K562 (cell line): ENCODE data around the gene SCAMP5. TPM values are rescaled to one million over a fixed set of nuclear protein-coding genes. Genes with fewer than 3 reads are reported as not detected.

Source experiments
- BDP1 ChIP-seq: IDR thresholded peaks from 3 replicates; pipeline ENCODE4 v1.6.1; 2011; ENCODE audit not compliant: insufficient read length, insufficient read depth
- CC2D1A ChIP-seq: fragments of 450-650 bp; IDR thresholded peaks from 2 replicates; pipeline ENCODE4 v1.6.1; 2017; ENCODE audit warnings: mild to moderate bottlenecking
- EHMT2 ChIP-seq: fragments of 450-650 bp; IDR thresholded peaks from 2 replicates; pipeline ENCODE4 v1.6.1; 2018; ENCODE audit warnings: antibody characterized with exemption
- FOXK1 ChIP-seq: sonication (generic); formaldehyde crosslinking; IDR thresholded peaks from 2 replicates; pipeline ENCODE4 v1.8.0; 2022; ENCODE audit warnings: missing genetic modification reagents, mild to moderate bottlenecking, borderline replicate concordance
- HNRNPH1 ChIP-seq: fragments of 200-400 bp; formaldehyde crosslinking; optimal IDR thresholded peaks from 2 replicates; pipeline ENCODE3; 2017; ENCODE audit warnings: low read depth, mild to moderate bottlenecking, low read length, moderate library complexity
- NFIC ChIP-seq: fragments of 450-650 bp; IDR thresholded peaks from 2 replicates; pipeline ENCODE4 v1.6.1; 2017; ENCODE audit warnings: mild to moderate bottlenecking, inconsistent platforms
- NFXL1 ChIP-seq: fragments of 450-650 bp; formaldehyde crosslinking; IDR thresholded peaks from 2 replicates; pipeline ENCODE4 v1.4.0; 2021; ENCODE audit warnings: mild to moderate bottlenecking
- PML ChIP-seq: IDR thresholded peaks from 2 replicates; pipeline ENCODE4 v1.6.1; 2012; ENCODE audit warnings: low read length, inconsistent platforms
- PTTG1 ChIP-seq: fragments of 450-650 bp; IDR thresholded peaks from 2 replicates; pipeline ENCODE4 v1.6.1; 2016; ENCODE audit warnings: low read depth, mild to moderate bottlenecking, missing genetic modification characterization, missing compliant biosample characterization
- RAD51 ChIP-seq: fragments of 450-650 bp; IDR thresholded peaks from 2 replicates; pipeline ENCODE4 v1.7.1; 2016; ENCODE audit warnings: low read depth, mild to moderate bottlenecking, borderline replicate concordance
- RBBP5 ChIP-seq: fragments of 200-600 bp; sonication (generic); IDR thresholded peaks from 2 replicates; pipeline ENCODE4 v1.6.1; 2012; ENCODE audit warnings: borderline replicate concordance, mild to moderate bottlenecking, low read length, control low read depth, inconsistent platforms; ENCODE audit not compliant: insufficient read depth, poor library complexity, severe bottlenecking
- RUNX1 ChIP-seq: sonication (generic); IDR thresholded peaks from 2 replicates; pipeline ENCODE4 v1.6.1; 2016; ENCODE audit warnings: antibody characterized with exemption, low read depth
- SIX5 ChIP-seq, 2 experiments: IDR thresholded peaks; 2 replicates each; pipeline ENCODE4 v1.6.1; 2011; ENCODE audit warnings: low read length in 2 of 2, borderline replicate concordance in 1 of 2, low read depth in 1 of 2, mild to moderate bottlenecking in 1 of 2, moderate library complexity in 1 of 2; ENCODE audit not compliant: insufficient read depth in 1 of 2
- SNIP1 ChIP-seq: fragments of 450-650 bp; IDR thresholded peaks from 2 replicates; pipeline ENCODE4 v1.7.1; 2017; ENCODE audit warnings: low read depth, mild to moderate bottlenecking
- TCF7L2 ChIP-seq: fragments of 150-350 bp; IDR thresholded peaks from 2 replicates; pipeline ENCODE4 v1.6.1; 2016; ENCODE audit warnings: low read depth, mild to moderate bottlenecking, low read length, moderate library complexity
- XRCC3 ChIP-seq: fragments of 450-650 bp; IDR thresholded peaks from 2 replicates; pipeline ENCODE4 v1.6.1; 2017; ENCODE audit warnings: mild to moderate bottlenecking, moderate library complexity
- ZBTB49 ChIP-seq: sonication (generic); formaldehyde crosslinking; IDR thresholded peaks from 2 replicates; pipeline ENCODE4 v1.8.0; 2022; ENCODE audit warnings: missing genetic modification reagents, mild to moderate bottlenecking, borderline replicate concordance
- ZNF212 ChIP-seq: fragments of 450-650 bp; formaldehyde crosslinking; IDR thresholded peaks from 2 replicates; pipeline ENCODE4 v1.4.0; 2020; ENCODE audit warnings: mild to moderate bottlenecking
- ZNF717 ChIP-seq: fragments of 250-450 bp; sonication (Bioruptor Pico); IDR thresholded peaks from 2 replicates; pipeline ENCODE4 v1.5.0; 2021
- ZSCAN29 ChIP-seq: fragments of 450-650 bp; IDR thresholded peaks from 2 replicates; pipeline ENCODE4 v1.6.1; 2017
- ZSCAN32 ChIP-seq: fragments of 450-650 bp; formaldehyde crosslinking; IDR thresholded peaks from 2 replicates; pipeline ENCODE4 v1.4.0; 2020; ENCODE audit warnings: mild to moderate bottlenecking, moderate library complexity
- polyA plus RNA-seq, 8 experiments: library from polyadenylated mRNA; depleted of rRNA in 4 of 8; stranded (reverse) in 5 of 8; unstranded in 3 of 8; fragments of >200 nt; fragmentation: Nextera tagmentation in 2 of 8; fragmentation: Illumina TruSeq in 1 of 8; extraction: Ambion mirVana in 2 of 8; extraction: Trizol in 1 of 8; gene quantifications; 2 replicates each; pipeline versions ENCODE4 v1.2.1 to v1.2.3, GENCODE V29; 2011 to 2014; ENCODE audit warnings: inconsistent platforms in 1 of 8, missing spikeins in 1 of 8
- total RNA-seq, 7 experiments: library from RNA; depleted of rRNA in 6 of 7; stranded (reverse); fragments of >200 nt in 6 of 7; fragmentation: Illumina TruSeq in 2 of 7; extraction: Trizol in 2 of 7; gene quantifications; 2 replicates each; pipeline versions ENCODE4 v1.2.1 to v1.2.3, GENCODE V29; 2011 to 2021; ENCODE audit warnings: low replicate concordance in 1 of 7
- TF ChIP-seq, protein P1 (sequence below): fragments of 200-800 bp; sonication (Bioruptor generic); IDR thresholded peaks from 2 replicates; pipeline ENCODE4 v1.6.1; 2017; ENCODE audit warnings: missing genetic modification characterization, missing compliant biosample characterization
- TF ChIP-seq, protein P2 (sequence below), 2 experiments: fragments of 450-650 bp in 1 of 2; sonication (generic) in 1 of 2; formaldehyde crosslinking in 1 of 2; IDR thresholded peaks in 1 of 2; conservative IDR thresholded peaks in 1 of 2; 2 replicates each; pipeline versions ENCODE4 v1.6.1 to v1.8.1; 2016 to 2023; ENCODE audit warnings: mild to moderate bottlenecking in 2 of 2, moderate library complexity in 2 of 2, inconsistent platforms in 1 of 2, missing genetic modification reagents in 1 of 2
- TF ChIP-seq, protein P3 (sequence below): fragments of 450-650 bp; conservative IDR thresholded peaks from 2 replicates; pipeline ENCODE4 v1.6.1; 2016; ENCODE audit warnings: missing genetic modification characterization, low read depth, mild to moderate bottlenecking, missing compliant biosample characterization, moderate library complexity

Gene SCAMP5
- total and polyA plus RNA-seq, 9 of the 15 experiments (the other 6 are each of a cell fraction or from before 2014, with no cell fraction given): 0.09 to 0.29 (median 0.19) TPM; not detected in 5

GRCh38 chr15:75042730-75043508, 47.6 kb downstream of the SCAMP5 start (continued):
- TF ChIP-seq PTTG1 (no peak), RBBP5 (peak; percentile 76), XRCC3 (no peak), EHMT2 (no peak), SNIP1 (no peak), HNRNPH1 (no peak), ZNF717 (CRISPR knock-in tag) (no peak), NFXL1 (no peak), BDP1 (no peak), ZSCAN32 (CRISPR knock-in tag) (no peak), RUNX1 (no peak), ZBTB49 (CRISPR knock-in tag) (no peak), NFIC (no peak), ZSCAN29 (no peak), RAD51 (no peak), SIX5 (IDR thresholded peaks at IDR 0.05; ENCODE audit: borderline replicate concordance in 1 of 2, insufficient read depth in 1 of 2, low read depth in 1 of 2, low read length in 2 of 2) (no peak), PML (no peak), ZNF212 (CRISPR knock-in tag) (no peak), TCF7L2 (no peak), CC2D1A (no peak), FOXK1 (CRISPR knock-in tag) (no peak)
- TF ChIP-seq, protein P1, sequence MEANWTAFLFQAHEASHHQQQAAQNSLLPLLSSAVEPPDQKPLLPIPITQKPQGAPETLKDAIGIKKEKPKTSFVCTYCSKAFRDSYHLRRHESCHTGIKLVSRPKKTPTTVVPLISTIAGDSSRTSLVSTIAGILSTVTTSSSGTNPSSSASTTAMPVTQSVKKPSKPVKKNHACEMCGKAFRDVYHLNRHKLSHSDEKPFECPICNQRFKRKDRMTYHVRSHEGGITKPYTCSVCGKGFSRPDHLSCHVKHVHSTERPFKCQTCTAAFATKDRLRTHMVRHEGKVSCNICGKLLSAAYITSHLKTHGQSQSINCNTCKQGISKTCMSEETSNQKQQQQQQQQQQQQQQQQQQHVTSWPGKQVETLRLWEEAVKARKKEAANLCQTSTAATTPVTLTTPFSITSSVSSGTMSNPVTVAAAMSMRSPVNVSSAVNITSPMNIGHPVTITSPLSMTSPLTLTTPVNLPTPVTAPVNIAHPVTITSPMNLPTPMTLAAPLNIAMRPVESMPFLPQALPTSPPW (CRISPR knock-in tag): no peak; the same call in 1 of the 2 replicates
- TF ChIP-seq, protein P2, sequence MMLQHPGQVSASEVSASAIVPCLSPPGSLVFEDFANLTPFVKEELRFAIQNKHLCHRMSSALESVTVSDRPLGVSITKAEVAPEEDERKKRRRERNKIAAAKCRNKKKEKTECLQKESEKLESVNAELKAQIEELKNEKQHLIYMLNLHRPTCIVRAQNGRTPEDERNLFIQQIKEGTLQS (IDR thresholded peaks at IDR 0.05): peak; percentile 93
- TF ChIP-seq, protein P2 (CRISPR knock-in tag; conservative IDR thresholded peaks at IDR 0.05): no peak; the same call in 1 of the 2 replicates
- TF ChIP-seq, protein P3, sequence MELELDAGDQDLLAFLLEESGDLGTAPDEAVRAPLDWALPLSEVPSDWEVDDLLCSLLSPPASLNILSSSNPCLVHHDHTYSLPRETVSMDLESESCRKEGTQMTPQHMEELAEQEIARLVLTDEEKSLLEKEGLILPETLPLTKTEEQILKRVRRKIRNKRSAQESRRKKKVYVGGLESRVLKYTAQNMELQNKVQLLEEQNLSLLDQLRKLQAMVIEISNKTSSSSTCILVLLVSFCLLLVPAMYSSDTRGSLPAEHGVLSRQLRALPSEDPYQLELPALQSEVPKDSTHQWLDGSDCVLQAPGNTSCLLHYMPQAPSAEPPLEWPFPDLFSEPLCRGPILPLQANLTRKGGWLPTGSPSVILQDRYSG: no peak
